SH-SY5Y (cell line): Measurements from ENCODE around the gene NOG.

Source experiments
- GATA2 ChIP-seq: IDR thresholded peaks from 2 replicates; pipeline ENCODE4 v1.6.1; 2011; ENCODE audit warnings: mild to moderate bottlenecking, low read depth, low read length
- GATA3 ChIP-seq: IDR thresholded peaks from 2 replicates; pipeline ENCODE4 v1.6.1; 2011; ENCODE audit warnings: low read depth, mild to moderate bottlenecking, low read length, moderate library complexity

GRCh38 chr17:56545106-56545505 is 48.4 kb upstream of the NOG start:
- TF ChIP-seq GATA3 (no peak), GATA2 (no peak)
